Glutamatergic neuron (in vitro differentiated cells): Measurements from ENCODE around the gene CHST11. TPM values are rescaled to one million over a fixed set of nuclear protein-coding genes. Genes with fewer than 3 reads are reported as not detected.

Experiments used
- DNase-seq: peaks from one replicate; pipeline ENCODE4 v3.0.0; 2022
- H3K27ac Mint-ChIP-seq: one replicate; pipeline ENCODE4 v1.8.0; 2020; ENCODE audit warnings: mild to moderate bottlenecking, mixed read lengths, inconsistent platforms; ENCODE audit not compliant: unreplicated experiment
- H3K27me3 Mint-ChIP-seq: one replicate; pipeline ENCODE4 v1.8.0; 2020; ENCODE audit warnings: mild to moderate bottlenecking, moderate library complexity, mixed read lengths, inconsistent platforms; ENCODE audit not compliant: unreplicated experiment
- H3K36me3 Mint-ChIP-seq: one replicate; pipeline ENCODE4 v1.8.0; 2020; ENCODE audit warnings: mild to moderate bottlenecking, mixed read lengths, inconsistent platforms; ENCODE audit not compliant: unreplicated experiment
- H3K4me1 Mint-ChIP-seq: one replicate; pipeline ENCODE4 v1.8.0; 2020; ENCODE audit warnings: mild to moderate bottlenecking, low read depth, mixed read lengths, inconsistent platforms; ENCODE audit not compliant: unreplicated experiment
- H3K4me3 Mint-ChIP-seq: one replicate; pipeline ENCODE4 v1.8.0; 2020; ENCODE audit warnings: mild to moderate bottlenecking, mixed read lengths, inconsistent platforms; ENCODE audit not compliant: unreplicated experiment
- H3K9me3 Mint-ChIP-seq: one replicate; pipeline ENCODE4 v1.8.0; 2020; ENCODE audit warnings: mild to moderate bottlenecking, moderate library complexity, mixed read lengths, inconsistent platforms; ENCODE audit not compliant: unreplicated experiment
- total RNA-seq: library from RNA; stranded (reverse); fragmentation: NEBNext Ultra II Directional; extraction: Animal tissue kit (Norgen Biotek cat#: 25700); gene quantifications from one replicate; pipeline ENCODE4 v1.2.1, GENCODE V29; 2021; ENCODE audit not compliant: unreplicated experiment
- TF ChIP-seq, protein P1 (sequence below): fragments of 200-600 bp; sonication (generic); IDR thresholded peaks from one replicate; pipeline ENCODE4 v1.5.0; 2021; ENCODE audit not compliant: partially characterized antibody, unreplicated experiment

Gene CHST11
- total RNA-seq, 1 donor from 2014 or later = 11.5 TPM

DNA sequence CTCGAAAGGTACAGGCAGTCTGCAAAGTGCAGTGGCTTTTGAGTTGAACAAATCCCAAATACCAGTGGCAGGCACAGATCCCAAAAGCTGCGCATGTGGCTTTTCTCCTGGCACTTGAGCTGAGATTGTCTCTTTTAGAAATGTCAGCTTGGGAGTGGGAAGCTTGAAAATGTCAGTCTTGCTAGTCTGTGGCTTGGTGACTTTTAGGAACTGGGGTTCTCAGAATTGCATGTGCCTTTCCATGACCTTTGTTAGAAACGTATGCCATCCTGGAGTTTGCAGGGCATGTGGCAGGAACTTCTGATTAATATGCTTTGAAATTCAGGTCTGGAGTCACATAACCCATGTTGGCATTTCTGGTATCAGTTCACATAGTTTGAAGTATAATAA is 182.1 kb downstream of the CHST11 start:
- Mint-ChIP-seq H3K27me3 (peaks cover 1% of the 10 kb centered on the region), H3K36me3 (peaks cover 8% of the 10 kb centered on the region), H3K4me3 (no peak overlapping the region), H3K4me1 (peaks cover 17% of the 10 kb centered on the region), H3K9me3 (peaks cover 5% of the 10 kb centered on the region), H3K27ac (no peak overlapping the region)
- TF ChIP-seq, protein P1, sequence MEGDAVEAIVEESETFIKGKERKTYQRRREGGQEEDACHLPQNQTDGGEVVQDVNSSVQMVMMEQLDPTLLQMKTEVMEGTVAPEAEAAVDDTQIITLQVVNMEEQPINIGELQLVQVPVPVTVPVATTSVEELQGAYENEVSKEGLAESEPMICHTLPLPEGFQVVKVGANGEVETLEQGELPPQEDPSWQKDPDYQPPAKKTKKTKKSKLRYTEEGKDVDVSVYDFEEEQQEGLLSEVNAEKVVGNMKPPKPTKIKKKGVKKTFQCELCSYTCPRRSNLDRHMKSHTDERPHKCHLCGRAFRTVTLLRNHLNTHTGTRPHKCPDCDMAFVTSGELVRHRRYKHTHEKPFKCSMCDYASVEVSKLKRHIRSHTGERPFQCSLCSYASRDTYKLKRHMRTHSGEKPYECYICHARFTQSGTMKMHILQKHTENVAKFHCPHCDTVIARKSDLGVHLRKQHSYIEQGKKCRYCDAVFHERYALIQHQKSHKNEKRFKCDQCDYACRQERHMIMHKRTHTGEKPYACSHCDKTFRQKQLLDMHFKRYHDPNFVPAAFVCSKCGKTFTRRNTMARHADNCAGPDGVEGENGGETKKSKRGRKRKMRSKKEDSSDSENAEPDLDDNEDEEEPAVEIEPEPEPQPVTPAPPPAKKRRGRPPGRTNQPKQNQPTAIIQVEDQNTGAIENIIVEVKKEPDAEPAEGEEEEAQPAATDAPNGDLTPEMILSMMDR = no peak
- no peak for DNase-seq

DNA sequence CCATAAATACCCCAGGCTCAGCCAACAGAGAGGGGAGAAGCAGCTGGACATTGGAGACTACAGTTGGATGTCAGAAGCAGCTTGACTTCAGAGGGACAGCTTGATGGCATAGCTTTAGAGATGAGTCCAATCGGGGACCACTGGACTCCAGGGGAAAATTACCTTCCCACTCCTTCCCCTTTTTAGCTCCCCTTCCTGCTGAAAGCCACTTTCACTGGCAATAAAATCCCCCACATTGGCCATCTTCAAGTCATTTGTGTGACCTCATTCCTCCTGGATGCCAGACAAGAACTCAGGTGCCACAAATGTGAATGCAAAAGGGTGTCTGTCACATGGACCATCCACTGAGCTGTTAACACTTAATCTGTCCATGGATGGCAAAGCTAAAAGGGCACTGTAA is 184.2 kb downstream of the CHST11 start:
- no peak for DNase-seq
- Mint-ChIP-seq H3K4me3 (no peak overlapping the region), H3K27me3 (peaks cover 1% of the 10 kb centered on the region), H3K27ac (no peak overlapping the region), H3K9me3 (peaks cover 5% of the 10 kb centered on the region), H3K36me3 (peaks cover 5% of the 10 kb centered on the region), H3K4me1 (peaks cover 12% of the 10 kb centered on the region)
- TF ChIP-seq, protein P1 = no peak

DNA sequence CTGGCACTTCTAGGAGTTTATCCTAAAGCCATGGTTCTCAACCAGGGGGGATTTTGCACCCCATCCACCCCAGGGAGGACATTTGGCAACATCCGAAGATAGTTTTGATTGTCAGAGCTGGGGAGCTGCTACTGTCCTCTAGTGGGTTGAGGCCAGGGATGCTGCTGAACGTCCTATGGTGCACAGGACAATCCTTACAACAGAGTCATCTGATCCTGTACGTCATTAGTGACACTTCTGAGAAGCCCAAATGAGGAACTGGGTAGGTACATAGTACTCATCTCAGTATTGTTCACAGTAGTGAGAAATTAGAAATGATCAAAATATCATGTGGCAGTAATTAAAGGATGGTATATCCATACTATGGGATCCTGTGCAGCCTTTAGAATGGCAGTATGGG is 185.1 kb downstream of the CHST11 start:
- Mint-ChIP-seq H3K27ac (no peak overlapping the region), H3K4me3 (no peak overlapping the region), H3K9me3 (peaks cover 5% of the 10 kb centered on the region), H3K27me3 (peaks cover 1% of the 10 kb centered on the region), H3K4me1 (peaks cover 10% of the 10 kb centered on the region), H3K36me3 (peaks cover 5% of the 10 kb centered on the region)
- TF ChIP-seq, protein P1 = no peak
- no peak for DNase-seq

DNA sequence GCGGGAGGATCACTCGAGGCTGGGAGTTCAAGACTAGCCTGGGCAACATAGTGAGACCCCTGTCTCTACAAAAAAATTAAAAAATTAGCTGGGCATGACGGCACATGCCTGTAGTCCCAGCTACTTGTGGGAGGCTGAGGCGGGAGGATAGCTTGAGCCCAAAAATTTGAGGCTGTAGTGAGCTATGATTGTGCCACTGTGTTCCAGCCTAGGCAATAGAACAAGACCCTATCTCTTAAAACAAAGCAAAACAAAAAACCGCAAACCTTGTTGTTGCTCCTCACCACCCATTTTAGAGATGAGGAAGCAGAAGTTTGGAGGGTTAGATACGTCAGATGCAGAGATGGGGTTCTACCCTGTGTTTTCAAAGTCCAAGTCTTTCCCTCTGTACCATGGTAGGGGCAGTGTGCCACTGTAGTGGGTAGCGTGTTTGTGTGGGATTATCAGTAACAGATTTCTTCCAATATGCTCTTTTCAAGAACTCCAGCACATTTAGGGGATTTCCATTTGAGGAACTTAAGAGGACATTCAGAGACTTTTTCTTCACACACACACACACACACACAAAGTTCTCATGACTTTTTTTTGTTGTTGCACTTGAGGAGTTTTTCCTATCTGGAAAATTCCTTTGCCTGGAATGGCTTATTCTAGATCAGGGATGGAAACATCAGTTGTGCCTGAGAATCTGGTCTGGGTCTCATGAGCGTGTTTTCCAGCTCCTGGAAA is 186.5 kb downstream of the CHST11 start:
- Mint-ChIP-seq H3K9me3 (peaks cover 5% of the 10 kb centered on the region), H3K27me3 (peaks cover 1% of the 10 kb centered on the region), H3K4me1 (peaks cover 4% of the 10 kb centered on the region), H3K27ac (no peak overlapping the region), H3K36me3 (peaks cover 5% of the 10 kb centered on the region), H3K4me3 (no peak overlapping the region)
- TF ChIP-seq, protein P1 = no peak
- DNase-seq = no peak

DNA sequence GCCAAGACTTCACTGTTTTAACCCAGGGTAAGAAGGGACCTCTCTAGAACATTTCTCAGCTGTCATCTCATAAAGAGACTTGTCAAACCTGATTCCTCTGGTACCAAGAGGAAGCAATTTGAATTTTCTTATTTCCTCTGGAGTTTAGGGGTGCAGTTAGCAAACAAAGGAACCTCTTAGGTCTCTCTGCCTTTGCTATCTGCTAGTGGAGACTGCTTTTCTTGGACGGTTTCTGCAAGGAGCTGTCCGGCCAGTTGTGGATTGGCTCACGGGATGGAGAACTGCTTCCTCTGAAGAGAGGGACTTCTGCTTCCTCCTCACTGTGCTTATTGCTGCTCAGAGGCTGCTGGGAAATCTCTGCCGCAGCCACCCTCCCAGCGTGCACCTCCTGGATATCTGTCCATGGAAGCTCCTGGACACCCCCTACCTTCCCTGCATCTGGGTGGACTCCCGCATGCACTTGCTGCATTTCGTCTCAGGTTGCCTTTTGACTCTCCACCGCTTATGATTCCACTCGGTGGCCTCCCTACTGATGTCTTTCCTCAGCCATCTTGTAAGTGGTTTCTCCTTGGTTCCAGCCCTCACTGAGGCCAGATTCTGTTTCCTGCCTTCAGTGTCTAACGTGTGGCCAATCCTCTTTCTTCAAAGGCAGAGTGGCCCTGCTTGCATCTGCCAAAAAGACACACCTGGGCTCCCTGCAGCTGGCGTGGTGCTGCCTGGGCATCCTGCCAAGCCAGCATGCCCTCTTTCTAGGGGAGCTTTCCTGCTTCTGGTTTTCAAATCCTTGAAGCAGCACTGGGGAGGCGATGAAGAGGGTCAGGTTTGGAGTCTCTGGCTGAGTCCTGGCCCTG is 187.3 kb downstream of the CHST11 start:
- no peak for DNase-seq
- Mint-ChIP-seq H3K4me1 (peaks cover 4% of the 10 kb centered on the region), H3K27ac (no peak overlapping the region), H3K4me3 (no peak overlapping the region), H3K9me3 (peaks cover 5% of the 10 kb centered on the region), H3K36me3 (peaks cover 5% of the 10 kb centered on the region), H3K27me3 (peaks cover 1% of the 10 kb centered on the region)
- TF ChIP-seq, protein P1 = no peak
